PFSK-1 (cell line): Measurements from ENCODE around the gene CTAGE1.

Experiments used
- FOXP2 ChIP-seq: optimal IDR thresholded peaks from 2 replicates; pipeline ENCODE3; 2011; ENCODE audit warnings: borderline replicate concordance, control low read depth, inconsistent platforms; ENCODE audit not compliant: insufficient read depth; ENCODE audit errors: extremely low read length, extremely low read depth
- POLR2AphosphoS5 ChIP-seq: IDR thresholded peaks from 2 replicates; pipeline ENCODE4 v1.6.1; 2012; ENCODE audit warnings: low read depth, mild to moderate bottlenecking, control low read depth, low read length, moderate library complexity
- SIN3A ChIP-seq: IDR thresholded peaks from 2 replicates; pipeline ENCODE4 v1.6.1; 2012; ENCODE audit warnings: mild to moderate bottlenecking, low read length, moderate library complexity, borderline replicate concordance; ENCODE audit not compliant: insufficient read depth
- TAF1 ChIP-seq: IDR thresholded peaks from 2 replicates; pipeline ENCODE4 v1.6.1; 2012; ENCODE audit warnings: low read length, control low read depth, borderline replicate concordance; ENCODE audit not compliant: insufficient read depth
- TF ChIP-seq, protein P1 (sequence below), 2 experiments: IDR thresholded peaks; 2 replicates each; pipeline versions ENCODE4 v1.6.1 to v1.8.0; 2011 to 2012; ENCODE audit warnings: low read depth in 2 of 2, low read length in 2 of 2, control low read depth in 1 of 2, inconsistent platforms in 1 of 2, mild to moderate bottlenecking in 1 of 2, moderate library complexity in 1 of 2; ENCODE audit not compliant: insufficient read depth in 1 of 2

The CTAGE1 gene

GRCh38 chr18:22446325-22446724 is 28.6 kb upstream of the CTAGE1 start:
- no peak for TF ChIP-seq TAF1
- TF ChIP-seq SIN3A: no peak
- no peak for TF ChIP-seq POLR2AphosphoS5
- TF ChIP-seq FOXP2: no peak
- TF ChIP-seq, protein P1, sequence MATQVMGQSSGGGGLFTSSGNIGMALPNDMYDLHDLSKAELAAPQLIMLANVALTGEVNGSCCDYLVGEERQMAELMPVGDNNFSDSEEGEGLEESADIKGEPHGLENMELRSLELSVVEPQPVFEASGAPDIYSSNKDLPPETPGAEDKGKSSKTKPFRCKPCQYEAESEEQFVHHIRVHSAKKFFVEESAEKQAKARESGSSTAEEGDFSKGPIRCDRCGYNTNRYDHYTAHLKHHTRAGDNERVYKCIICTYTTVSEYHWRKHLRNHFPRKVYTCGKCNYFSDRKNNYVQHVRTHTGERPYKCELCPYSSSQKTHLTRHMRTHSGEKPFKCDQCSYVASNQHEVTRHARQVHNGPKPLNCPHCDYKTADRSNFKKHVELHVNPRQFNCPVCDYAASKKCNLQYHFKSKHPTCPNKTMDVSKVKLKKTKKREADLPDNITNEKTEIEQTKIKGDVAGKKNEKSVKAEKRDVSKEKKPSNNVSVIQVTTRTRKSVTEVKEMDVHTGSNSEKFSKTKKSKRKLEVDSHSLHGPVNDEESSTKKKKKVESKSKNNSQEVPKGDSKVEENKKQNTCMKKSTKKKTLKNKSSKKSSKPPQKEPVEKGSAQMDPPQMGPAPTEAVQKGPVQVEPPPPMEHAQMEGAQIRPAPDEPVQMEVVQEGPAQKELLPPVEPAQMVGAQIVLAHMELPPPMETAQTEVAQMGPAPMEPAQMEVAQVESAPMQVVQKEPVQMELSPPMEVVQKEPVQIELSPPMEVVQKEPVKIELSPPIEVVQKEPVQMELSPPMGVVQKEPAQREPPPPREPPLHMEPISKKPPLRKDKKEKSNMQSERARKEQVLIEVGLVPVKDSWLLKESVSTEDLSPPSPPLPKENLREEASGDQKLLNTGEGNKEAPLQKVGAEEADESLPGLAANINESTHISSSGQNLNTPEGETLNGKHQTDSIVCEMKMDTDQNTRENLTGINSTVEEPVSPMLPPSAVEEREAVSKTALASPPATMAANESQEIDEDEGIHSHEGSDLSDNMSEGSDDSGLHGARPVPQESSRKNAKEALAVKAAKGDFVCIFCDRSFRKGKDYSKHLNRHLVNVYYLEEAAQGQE (IDR thresholded peaks at IDR 0.05; ENCODE audit: insufficient read depth in 1 of 2, low read depth in 2 of 2, low read length in 2 of 2): no peak

GRCh38 chr18:22441638-22442037 is 23.9 kb upstream of the CTAGE1 start:
- TF ChIP-seq, protein P1 (IDR thresholded peaks at IDR 0.05; ENCODE audit: insufficient read depth in 1 of 2, low read depth in 2 of 2, low read length in 2 of 2): no peak
- TF ChIP-seq POLR2AphosphoS5 (no peak), SIN3A (no peak), TAF1 (no peak), FOXP2 (no peak)

DNA sequence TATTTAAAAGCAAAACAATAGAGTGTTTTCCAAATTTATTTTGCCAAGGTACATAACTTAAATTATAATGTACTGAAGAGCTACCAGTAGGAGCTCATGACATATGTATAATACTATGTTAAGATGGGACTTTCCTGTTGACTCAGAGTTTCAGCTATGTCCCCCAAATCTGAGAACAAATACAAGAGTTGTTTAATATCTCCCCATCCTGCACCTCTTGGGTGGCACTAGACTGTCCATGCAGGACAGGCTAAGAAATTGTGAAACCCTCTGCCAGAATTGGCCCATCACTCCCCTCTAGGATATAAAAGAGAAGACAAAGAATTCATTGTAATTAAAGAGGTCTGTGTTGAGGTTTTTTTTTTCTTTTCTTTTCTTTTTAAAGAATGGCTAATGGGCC is 21.7 kb upstream of the CTAGE1 start:
- TF ChIP-seq SIN3A (no peak), POLR2AphosphoS5 (no peak), TAF1 (no peak), FOXP2 (no peak)
- TF ChIP-seq, protein P1 (IDR thresholded peaks at IDR 0.05; ENCODE audit: insufficient read depth in 1 of 2, low read depth in 2 of 2, low read length in 2 of 2): no peak

DNA sequence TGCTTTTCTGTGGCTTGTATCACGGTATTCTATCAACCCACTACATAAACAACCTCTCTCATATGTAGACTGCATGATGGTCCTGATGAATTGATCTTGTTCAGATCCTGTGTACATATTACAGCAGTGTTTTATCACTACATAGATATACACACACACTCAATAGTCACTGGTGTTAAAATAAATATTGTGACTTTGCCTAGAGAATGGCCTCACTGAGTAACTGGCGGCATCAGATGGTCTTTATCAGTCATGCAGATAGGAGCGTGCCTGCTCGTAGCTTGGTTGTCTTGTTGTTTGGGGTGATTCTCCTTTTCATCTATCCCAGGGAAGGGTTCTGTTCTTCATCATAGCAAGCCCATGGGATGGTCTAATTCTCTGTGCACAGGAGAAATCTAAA is 18.4 kb upstream of the CTAGE1 start:
- TF ChIP-seq FOXP2: no peak
- TF ChIP-seq, protein P1 (IDR thresholded peaks at IDR 0.05; ENCODE audit: insufficient read depth in 1 of 2, low read depth in 2 of 2, low read length in 2 of 2): no peak
- no peak for TF ChIP-seq SIN3A
- TF ChIP-seq TAF1: no peak
- TF ChIP-seq POLR2AphosphoS5: no peak

DNA sequence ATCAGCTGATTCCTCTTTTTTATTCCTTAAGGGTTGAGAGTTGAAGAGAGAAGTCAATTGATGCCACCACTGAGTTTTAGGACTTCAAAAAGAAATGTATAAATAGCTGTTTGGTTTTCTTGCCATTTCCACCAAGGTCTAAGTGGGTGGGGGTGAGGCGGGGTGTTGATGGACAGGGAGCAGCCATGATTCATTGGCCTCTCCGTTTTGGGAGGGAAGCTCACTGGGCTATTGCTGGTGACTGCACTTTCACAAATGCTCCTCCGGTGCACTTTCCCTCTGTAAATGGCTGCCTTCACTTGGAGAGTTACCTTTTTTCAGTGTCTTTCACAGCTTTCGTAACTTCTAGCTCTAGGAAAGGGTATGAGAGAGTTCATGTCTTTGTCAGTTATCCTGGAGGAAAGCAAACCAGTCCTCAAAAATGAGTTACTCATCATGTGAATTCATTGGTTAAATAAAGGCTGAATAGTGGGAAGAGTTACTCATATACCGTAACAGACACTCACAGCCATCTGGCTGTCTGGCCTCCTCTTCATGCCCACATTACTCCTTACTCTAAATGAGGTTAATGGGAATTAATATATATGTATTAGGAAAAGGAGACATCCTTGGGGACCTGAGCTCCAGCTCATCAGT is 17.4 kb upstream of the CTAGE1 start:
- TF ChIP-seq FOXP2 (no peak), SIN3A (no peak), TAF1 (no peak), POLR2AphosphoS5 (no peak)
- TF ChIP-seq, protein P1 (IDR thresholded peaks at IDR 0.05; ENCODE audit: insufficient read depth in 1 of 2, low read depth in 2 of 2, low read length in 2 of 2): no peak
